PC-9 (cell line): ENCODE measurements around the gene RAB40B.

Experiments
- EZH2 ChIP-seq: fragments of 200-600 bp; sonication (generic); IDR thresholded peaks from 2 replicates; pipeline ENCODE4 v1.8.0; 2017; ENCODE audit warnings: antibody characterized with exemption, low read depth
- TF ChIP-seq, protein P1 (sequence below): fragments of 200-600 bp; sonication (generic); conservative IDR thresholded peaks from 2 replicates; pipeline ENCODE4 v1.6.1; 2017; ENCODE audit warnings: mixed run types, antibody characterized with exemption, mild to moderate bottlenecking, moderate library complexity

DNA sequence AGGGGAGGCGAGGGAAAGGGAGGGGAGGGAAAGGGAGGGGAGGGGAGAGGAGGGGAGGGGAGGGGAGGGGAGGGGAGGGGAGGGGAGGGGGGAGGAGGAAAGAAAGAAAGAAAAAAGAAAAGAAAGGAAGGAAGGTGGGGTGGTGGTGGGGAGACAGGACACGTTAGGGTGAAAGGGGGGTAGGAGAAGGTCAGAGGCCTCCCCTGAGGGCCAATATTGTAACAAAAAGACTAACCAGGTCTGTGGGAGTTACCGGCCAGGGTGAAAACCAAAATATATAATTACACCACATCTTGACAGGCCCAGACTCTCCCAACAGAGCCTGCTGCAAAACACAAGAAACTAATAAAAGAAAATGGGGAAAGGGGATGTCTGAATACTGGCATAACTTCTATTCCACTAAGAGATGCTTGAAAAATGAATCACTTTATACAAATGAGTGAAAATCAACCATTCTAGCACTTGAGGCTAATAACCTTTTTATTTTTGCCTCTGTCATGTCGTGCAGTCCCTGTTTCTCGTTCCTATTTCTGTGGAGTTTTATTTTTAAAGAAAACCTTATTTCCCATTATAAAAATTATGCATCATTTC lies 60.2 kb downstream of the RAB40B start:
- TF ChIP-seq EZH2, result no peak
- TF ChIP-seq, protein P1, sequence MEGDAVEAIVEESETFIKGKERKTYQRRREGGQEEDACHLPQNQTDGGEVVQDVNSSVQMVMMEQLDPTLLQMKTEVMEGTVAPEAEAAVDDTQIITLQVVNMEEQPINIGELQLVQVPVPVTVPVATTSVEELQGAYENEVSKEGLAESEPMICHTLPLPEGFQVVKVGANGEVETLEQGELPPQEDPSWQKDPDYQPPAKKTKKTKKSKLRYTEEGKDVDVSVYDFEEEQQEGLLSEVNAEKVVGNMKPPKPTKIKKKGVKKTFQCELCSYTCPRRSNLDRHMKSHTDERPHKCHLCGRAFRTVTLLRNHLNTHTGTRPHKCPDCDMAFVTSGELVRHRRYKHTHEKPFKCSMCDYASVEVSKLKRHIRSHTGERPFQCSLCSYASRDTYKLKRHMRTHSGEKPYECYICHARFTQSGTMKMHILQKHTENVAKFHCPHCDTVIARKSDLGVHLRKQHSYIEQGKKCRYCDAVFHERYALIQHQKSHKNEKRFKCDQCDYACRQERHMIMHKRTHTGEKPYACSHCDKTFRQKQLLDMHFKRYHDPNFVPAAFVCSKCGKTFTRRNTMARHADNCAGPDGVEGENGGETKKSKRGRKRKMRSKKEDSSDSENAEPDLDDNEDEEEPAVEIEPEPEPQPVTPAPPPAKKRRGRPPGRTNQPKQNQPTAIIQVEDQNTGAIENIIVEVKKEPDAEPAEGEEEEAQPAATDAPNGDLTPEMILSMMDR, result no peak
